HG02610 (cell line): ENCODE results near the gene TBX19.

ENCODE experiments used
- ATAC-seq: cut with Tn5 transposase; IDR thresholded peaks from one replicate; pipeline ENCODE4 v1.9.1; 2021; ENCODE audit warnings: mild to moderate bottlenecking, moderate library complexity; ENCODE audit not compliant: unreplicated experiment

The TBX19 gene

DNA sequence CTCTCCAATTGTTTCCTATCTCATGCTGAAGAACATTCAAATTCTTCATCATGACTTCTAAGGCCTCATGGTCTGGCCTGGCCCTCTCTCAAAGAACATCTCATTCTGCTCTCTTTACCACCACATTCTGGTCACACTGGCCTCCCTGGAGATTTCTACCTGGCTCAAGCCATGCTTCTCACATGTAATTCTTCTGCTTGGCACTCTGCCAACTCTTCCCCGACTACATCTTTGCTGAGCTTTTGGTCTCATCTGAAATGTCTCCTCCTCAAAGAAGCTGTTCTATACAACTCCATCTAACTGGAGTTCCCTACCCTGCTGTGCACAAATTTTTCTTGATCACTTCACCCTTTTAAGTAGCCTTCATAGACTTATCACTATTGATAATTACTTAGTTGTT lies 1.4 kb upstream of the TBX19 start:
- ATAC-seq, result no peak

DNA sequence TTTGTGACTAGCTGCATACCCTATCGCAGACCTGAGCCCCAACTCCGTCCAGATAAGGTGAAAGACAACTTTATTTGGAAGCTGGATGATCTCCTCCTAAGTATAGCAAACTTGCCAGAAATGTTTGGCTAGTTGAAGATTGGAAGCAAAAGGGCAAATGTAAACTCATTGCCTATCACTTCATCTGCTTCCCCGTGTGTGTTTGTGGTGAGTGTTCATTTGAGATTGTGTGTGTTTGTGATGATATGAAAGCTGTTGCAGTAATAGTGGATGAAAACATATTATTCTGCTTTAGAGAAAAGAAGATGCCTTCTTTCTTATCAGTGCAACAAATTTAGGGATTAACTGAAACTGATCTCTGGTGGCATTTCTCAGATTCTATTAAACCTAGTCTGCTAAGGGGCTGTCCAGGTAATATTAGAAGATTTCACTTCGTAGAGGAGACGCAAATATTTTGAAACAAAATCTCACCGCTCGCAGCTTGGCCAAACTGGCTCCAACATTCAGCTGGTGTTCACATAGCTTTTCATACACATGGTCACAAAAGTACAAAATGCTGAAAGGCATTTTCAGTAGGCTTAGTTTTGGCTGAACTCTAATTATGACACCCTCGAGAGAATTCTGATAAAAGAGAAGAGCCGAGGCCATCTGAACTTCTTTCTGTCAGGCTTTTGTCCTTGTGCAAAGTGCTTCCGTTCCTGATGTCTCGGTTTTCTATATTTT lies 1.1 kb downstream of the TBX19 start:
- ATAC-seq, result no peak

DNA sequence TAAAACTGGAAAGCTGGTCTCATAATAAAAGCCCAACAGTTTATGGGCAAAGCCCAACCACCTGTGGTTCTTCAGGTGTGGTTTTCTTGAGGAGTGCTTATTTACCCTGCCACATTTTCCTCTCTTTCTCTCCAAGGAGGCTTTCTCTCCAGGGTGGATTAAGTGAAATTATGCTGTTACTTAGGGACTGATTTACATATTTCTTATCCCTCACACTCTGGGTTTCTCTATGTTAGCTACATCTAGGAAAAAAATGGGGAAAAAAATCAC lies 4.8 kb downstream of the TBX19 start:
- ATAC-seq, result no peak

DNA sequence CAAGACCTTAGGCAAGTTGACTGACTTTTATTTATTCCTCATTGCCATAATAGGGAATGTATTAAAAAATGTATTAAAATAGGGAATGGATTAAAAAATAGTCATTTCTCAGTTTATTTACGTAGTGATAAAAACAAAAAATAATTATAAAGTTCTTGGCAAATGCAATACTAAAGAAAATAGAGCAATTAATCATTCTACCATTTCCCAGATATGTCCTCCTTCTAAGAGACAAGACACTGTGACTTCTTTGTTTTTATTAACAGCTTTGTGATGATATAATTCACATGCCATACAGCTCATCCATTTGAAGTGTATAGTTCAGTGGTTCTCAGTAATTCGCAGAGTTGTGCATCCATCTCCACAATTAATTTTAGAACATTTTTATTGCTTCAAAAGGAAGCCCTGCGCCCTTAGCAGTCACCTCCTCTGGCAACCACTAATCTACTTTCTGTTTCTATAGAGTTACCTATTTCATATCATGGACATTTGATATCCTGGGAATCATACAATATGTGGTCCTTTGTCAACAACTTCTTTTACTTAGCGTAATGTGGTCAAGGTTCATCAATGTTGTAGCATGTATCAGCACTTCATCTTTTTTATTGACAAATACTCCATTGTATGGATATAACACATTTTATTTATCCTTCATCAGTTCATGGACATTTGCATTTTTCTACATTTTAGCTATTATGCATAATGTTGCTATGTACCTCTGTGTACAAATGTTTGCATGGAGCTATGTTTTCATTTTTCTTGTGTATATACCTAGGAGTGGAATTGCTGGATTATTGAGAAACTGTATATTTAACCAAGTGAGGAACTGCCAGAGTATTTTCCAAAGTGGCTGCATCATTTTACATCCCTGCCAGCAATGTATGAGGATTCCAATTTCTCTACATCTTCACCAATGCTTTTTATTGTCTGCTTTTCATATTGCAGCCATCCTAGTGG lies 5.6 kb downstream of the TBX19 start:
- ATAC-seq, result no peak

DNA sequence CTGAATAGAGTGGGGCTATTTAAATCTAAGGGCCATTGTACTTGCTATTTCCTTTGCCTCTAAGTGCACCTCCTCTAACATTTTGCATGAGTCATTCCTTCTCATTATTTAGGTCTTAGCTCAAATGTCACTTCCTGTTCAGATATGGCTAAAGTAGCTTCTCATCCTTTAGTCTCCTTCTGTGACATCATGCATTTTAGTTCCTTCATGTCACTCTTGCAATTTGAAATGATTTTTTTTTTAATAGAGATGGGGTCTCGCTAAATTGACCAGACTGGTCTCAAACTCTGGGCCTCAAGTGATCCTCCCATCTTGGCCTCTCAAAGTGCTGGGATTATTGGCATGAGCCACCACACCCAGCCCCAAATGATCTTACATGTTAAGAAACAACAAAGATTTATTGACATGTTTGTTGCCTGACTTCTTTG lies 6.6 kb downstream of the TBX19 start:
- no peak for ATAC-seq

DNA sequence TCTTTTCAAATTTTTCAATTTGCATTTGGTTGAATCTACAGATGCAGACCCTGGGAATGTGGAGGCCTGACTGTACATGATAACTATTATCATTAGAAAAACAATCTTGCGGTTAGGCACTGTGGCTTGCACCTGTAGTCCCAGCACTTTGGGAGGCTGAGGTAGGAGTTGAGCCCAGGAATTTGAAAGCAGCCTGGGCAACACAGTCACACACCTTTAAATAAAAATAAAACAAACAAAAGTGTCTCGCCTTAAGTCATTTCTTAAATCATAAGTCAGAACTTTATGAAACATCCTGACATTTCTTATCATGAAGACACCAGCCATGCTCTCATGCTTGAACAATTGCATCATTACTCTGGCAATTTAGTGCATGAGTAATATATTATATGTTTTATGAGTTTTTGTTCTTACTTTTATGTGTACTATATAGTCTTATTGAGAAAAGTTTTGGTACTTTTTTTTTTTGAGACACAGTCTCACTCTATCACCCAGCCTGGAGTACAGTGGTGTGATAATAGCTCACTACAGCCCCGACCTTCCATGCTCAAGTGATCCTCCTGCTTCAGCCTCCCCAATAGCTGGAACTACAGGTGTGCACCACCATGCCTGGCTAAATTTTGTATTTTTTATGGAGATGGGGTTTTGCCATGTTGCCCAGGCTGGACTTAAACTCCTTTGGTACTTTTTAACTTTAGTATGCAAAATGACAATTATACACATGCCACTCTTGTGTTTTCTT lies 7.8 kb downstream of the TBX19 start:
- ATAC-seq, result no peak

DNA sequence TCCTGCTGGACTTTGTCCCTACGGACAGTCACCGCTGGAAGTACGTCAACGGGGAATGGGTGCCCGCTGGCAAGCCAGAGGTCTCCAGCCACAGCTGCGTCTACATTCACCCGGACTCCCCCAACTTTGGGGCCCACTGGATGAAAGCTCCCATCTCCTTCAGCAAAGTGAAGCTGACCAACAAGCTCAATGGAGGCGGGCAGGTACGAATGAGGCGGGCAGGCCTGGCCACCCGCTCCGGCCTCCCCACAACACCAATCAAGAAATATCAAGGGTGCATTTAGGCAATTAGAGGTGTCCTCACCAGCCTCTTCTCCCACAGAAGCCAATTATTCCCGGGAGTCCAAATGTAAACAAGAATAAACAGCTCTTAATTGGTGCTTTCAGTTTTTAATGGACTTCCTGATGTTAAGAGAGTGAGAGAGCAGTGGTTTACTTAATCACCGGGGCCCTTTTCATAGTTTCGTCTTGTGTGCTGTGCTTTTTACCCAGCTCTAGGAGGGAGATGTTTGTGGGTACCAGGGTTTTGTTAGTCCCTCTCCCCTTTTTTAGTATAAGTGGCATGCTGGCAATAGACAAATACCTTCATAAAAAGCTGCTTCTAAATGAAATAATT lies 10.7 kb downstream of the TBX19 start:
- no peak for ATAC-seq

DNA sequence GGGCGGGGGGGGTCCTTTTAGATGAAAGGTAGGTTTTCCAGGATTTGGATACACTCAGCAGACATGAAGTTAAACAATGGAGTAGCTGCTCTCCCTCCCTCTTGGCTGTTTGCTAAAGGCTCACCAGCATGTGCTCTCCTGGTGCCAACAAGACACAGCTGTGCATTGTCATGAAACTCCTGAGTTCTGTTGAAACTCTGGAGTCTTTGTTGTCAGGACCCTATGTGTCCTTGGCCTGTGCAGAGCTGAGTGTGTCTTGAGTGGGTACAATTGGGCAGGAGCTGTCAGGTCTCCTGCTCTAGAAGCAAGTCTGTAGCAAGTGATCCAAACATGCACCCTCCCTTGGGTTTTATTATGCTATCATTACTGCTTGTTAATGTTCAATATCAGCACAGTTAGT lies 12.7 kb downstream of the TBX19 start:
- ATAC-seq, result no peak

DNA sequence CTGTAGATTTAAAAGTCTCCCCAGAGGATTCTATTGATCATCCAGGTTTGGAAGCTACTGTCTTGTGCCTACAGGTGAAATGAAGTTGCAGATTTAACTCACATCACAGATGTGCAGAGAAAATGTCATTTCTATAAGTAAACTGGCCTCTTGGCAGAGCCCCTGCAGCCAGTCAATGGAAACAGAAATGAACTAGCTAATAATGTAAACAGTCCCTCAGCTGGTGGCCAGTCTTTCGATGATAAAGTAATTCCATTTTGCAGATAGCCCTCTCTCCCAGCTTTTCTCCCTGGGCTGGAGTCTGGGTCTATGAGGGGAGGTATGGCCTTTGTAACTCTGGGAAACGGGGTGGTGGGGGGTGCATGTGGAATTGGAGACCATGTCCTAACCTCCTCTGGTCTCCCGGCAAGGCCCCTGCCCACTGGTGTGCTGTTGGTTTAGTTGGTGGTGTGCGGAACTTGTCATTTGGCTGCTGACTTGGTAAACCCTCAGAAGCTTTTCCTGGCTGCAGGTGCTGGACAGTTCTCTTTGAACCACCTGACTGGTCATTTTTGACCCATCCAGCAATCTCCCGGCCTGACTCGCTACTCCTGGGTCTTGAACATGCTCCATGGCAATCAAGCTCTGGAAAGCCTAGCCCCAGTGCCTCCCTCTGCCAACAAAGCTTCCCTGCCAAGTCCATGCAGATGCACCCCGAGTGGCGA lies 14.9 kb downstream of the TBX19 start:
- ATAC-seq, result no peak

DNA sequence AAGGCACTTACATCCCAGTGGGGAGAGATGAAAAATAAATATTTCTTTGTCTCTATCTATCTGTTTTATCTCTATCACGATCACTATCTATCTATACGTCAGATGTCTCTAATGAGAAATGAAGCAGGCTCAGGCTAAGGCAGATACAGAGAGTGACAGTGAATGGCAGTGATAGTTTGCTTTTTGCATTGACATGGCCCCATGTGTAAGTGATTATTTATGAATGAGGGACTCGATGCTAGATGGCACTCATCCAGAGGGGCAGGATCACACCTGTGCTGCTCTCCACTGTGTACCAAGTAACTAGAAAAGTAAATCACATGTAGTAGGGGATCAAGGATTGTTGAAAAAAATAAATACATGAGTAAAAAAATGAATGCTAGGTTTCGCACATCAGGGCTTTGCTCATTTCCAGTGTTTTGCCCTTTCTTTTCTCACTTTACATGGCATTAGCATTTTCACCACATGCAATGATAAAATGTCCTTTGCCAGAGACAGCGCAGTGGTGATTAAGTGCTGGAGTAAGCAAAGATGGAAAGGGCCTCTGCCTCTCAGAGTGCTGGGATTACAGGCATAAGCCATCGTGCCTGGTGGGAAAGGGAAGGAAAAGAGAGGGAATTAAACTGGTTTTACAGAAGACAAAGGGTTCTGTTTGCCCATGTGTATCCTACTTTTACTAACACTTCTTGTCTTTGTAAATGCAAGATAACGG lies 16.5 kb downstream of the TBX19 start:
- no peak for ATAC-seq

DNA sequence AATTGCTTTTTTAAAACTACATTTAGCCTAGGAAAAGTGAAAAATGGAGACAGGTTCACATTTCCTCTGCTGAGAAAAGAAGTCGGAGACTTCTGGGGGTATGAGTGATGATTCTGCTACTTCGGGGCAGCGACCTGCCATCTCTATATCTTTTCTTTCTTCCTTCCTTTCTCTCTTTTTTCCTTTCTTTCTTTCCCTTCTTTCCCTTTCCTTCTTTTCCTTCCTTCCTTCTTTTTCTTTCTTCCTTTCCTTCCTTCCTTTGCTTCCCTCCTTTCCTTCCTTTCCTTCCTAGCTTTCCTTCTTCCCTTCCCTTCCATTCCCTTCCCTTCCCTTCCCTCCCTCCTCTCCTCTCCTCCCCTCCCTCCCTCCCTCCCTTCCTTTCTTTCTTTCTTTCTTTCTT lies 17.8 kb downstream of the TBX19 start:
- no peak for ATAC-seq

DNA sequence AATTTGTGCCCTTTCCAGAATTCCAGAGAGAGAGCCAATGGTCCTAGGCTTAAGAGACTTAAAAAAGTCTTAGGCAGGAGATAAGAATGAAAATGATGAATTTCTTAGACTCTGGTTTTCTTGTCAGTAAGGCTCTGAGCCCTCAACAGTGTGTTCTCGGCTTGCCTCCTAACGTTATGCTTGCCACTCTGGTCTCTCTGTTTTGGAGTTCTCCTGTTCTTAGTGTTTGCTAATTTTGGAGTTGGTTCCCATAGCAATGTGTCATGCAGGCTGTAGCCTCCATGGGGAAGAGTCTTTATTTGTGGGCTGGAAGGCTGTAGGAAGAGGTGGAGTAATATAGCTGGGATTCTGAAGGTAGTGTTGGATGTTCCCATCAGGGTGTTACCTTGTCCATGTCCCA lies 19.9 kb downstream of the TBX19 start:
- no peak for ATAC-seq

DNA sequence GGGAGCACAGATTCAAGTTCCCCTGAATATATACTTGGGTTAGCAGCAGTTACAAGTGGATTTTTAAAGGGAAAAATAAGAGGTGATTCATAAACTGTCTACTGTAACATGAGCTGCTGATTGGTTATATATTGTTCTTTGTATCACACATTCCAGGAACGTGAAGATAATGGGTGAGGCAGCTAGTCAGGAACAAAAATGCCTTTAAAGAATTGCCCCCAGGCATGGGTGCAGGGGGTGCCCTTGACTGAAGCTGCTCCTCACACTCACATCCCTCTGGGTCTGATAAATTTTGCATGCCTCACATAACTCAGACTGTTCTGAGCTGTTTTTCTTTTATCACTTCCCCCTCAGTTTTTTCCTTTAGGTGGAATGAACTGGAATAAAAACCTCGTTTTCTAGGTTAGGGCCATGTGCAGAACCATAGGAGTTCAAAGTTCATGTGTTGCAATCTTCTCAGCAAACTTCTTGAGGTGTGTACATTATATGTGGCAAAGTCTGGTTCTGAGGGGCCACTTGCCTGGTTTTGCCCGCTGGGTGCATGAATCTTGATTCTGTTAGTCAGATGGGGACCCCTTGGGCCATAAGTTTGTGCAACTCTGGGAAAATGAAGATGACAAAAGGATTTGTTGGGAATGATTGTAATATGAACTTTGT lies 21.1 kb downstream of the TBX19 start:
- no peak for ATAC-seq

DNA sequence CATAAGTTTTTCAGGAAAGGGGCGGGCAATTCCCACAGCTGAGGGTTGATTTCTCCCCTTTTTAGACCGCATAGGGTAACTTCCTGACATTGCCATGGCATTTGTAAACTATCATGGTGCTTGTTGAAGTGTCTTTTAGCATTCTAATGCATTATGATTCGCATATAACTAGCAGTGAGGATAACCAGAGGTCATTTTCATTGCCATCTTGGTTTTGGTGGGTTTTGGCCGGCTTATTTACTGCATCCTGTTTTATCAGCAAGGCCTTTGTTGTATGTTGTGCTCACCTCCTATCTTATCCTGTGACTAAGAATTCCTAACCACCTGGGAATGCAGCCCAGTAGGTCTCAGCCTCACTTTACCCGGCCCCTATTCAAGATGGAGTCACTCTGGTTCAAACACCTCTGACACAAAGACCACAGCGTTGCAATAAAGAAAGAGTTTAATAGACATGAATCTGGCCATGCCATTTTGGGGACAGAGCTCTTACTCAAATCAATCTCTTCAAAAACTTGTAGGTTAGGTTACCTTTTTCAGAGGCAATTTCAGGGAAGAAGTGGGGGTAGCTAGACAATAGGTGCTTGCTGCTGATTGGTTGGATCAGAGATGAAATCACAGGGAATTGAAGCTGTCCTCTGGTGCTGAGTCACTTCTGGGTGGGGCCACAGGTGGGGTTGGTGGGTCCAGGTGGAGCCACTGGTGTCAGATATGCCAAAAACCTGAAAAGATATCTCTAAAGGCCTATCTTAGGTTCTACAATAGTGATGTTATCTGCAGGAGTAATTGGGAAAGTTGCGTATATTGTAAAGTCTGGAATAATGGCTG lies 23.3 kb downstream of the TBX19 start:
- ATAC-seq, result no peak

DNA sequence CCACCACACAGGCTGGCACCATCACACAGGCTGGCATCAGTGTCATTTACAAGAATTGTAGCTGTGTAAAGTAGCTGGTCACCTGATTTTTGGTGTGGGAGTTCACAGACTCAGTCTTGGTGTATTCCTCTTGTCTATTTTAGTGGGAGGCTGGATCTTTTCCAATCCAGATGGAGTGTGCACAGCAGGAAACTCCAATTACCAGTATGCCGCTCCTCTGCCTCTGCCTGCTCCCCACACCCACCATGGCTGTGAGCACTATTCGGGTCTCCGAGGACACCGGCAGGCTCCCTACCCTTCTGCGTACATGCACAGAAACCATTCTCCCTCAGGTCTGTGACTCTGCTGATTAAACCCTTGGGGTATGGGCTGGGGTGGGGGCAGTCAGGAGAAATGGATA lies 24.2 kb downstream of the TBX19 start:
- no peak for ATAC-seq

DNA sequence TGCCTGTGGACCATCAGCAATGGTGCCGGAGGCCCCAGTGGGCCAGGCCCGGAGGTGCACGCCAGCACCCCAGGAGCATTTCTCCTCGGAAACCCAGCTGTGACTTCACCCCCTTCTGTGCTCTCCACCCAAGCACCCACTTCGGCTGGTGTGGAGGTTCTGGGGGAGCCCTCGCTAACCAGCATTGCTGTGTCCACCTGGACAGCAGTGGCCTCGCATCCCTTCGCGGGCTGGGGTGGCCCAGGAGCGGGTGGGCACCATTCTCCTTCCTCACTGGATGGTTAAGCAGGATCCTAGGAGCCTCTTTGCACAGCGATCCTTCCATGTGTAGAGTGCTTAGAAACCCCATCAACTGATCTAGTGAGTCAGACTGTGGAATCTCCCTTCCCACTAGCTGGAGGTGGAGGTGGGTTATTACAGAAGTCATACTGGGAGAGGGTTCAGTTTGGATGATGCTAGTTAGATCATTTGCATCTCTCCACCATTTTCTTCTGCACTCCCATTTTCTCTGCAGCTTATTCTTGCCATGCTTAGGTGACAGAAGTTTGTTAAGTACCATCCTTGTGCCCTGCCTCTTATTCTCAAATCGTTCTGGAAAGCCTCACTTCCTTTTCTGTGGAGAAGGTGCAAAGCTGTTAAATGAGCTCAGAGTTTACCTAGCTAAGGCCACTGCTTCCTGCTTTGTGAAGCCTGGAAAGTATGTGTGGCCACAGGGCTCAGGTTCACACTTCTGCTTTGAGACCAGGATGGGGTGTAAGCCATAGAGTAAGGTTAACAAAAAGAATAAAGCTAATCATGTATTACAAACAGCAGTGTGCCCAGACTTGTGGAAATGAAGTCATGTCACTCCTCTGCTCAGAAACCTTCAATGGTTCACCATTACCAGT lies 32.3 kb downstream of the TBX19 start:
- ATAC-seq, result peak; percentile 73

DNA sequence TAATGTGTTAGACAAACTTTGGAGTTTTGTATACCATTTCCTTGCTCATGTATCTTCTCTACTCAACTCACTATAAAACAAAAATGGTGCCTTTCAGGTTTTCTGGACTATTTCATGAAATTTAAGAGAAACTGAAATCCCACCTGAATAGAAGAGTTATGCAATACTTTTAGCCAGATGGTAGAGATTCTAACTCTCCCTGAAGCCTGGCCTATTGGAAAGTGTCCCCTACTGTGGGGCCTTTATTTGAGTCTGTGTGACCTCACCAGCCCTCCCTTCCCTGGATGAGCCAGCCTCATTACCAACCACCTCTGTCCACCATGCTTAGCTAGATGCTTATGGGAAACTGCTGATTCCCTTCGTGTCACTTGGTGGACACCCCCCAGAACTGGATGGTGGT lies 35.5 kb downstream of the TBX19 start:
- no peak for ATAC-seq

DNA sequence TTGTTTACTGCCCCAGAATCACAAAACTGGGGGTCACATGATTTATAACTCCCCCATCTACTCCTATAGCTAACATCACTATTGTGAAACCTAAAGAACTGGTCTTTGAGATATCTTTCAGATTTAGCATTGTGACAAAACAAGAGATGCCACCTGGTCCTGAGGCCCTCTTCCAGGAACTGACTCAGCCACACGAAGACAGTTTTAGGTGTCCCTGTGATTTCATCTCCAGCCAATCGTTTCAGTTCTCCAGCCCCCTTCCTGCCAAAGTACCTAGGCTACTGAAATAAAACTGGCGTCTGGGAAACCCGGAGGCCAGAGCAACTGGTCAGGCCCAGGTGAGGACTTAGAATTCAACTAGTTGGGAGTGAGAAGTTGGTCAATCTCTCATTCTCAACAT lies 36.6 kb downstream of the TBX19 start:
- ATAC-seq, result no peak
